ENCODE results near the gene HBEGF.
A peak's percentile ranks its signal among the peaks of the same experiment; 100 is the strongest.

The HBEGF gene

GRCh38 chr5:140295414-140295813 lies 51.0 kb downstream of the HBEGF start:
- peak; percentile 47 to 57 for DNase-seq (ENCODE audit: low read depth in 1 of 2, low spot score in 1 of 2)
- no peak overlapping the region for H3K27ac ChIP-seq (replicated peaks)
- TF ChIP-seq GABPA (IDR thresholded peaks at IDR 0.05; ENCODE audit: low read depth) (no peak), REST (IDR thresholded peaks at IDR 0.05; ENCODE audit: insufficient replicate concordance, low read depth) (no peak)
- no peak overlapping the region for H3K4me3 ChIP-seq (replicated peaks; ENCODE audit: insufficient read depth, low read length)
- H3K27me3 ChIP-seq (ENCODE audit: insufficient read depth, poor library complexity, severe bottlenecking) = no peaks in the 10 kb centered on the region

GRCh38 chr5:140294753-140295152 lies 51.6 kb downstream of the HBEGF start:
- Histone ChIP-seq H3K27ac (replicated peaks) (no peak overlapping the region), H3K4me3 (replicated peaks; ENCODE audit: insufficient read depth, low read length) (no peak overlapping the region), H3K27me3 (ENCODE audit: insufficient read depth, poor library complexity, severe bottlenecking) (no peaks in the 10 kb centered on the region)
- TF ChIP-seq REST (IDR thresholded peaks at IDR 0.05; ENCODE audit: insufficient replicate concordance, low read depth) (no peak), SPI1 (IDR thresholded peaks at IDR 0.05; ENCODE audit: borderline replicate concordance, low read depth) (no peak), POLR2AphosphoS5 (IDR thresholded peaks at IDR 0.05; ENCODE audit: low read depth) (no peak), GABPA (IDR thresholded peaks at IDR 0.05; ENCODE audit: low read depth) (no peak), CTCF (IDR thresholded peaks at IDR 0.05; ENCODE audit: insufficient read depth, low read length) (no peak)
- no peak for DNase-seq (ENCODE audit: low read depth in 1 of 2, low spot score in 1 of 2)

GRCh38 chr5:140293849-140294100 lies 52.6 kb downstream of the HBEGF start:
- Histone ChIP-seq H3K4me3 (replicated peaks; ENCODE audit: insufficient read depth, low read length) (no peak overlapping the region), H3K27ac (replicated peaks) (no peak overlapping the region), H3K27me3 (ENCODE audit: insufficient read depth, poor library complexity, severe bottlenecking) (no peaks in the 10 kb centered on the region)
- DNase-seq (ENCODE audit: low read depth in 1 of 2, low spot score in 1 of 2) = no peak
- TF ChIP-seq GABPA (IDR thresholded peaks at IDR 0.05; ENCODE audit: low read depth) = no peak
- TF ChIP-seq POLR2AphosphoS5 (IDR thresholded peaks at IDR 0.05; ENCODE audit: low read depth) = no peak
- no peak for TF ChIP-seq CTCF (IDR thresholded peaks at IDR 0.05; ENCODE audit: insufficient read depth, low read length)
- TF ChIP-seq SPI1 (IDR thresholded peaks at IDR 0.05; ENCODE audit: borderline replicate concordance, low read depth) = no peak
- TF ChIP-seq REST (IDR thresholded peaks at IDR 0.05; ENCODE audit: insufficient replicate concordance, low read depth) = no peak

Data from HL-60 (cell line).